Suprapubic skin (tissue), 3 donors: Measurements from ENCODE around the gene VPS4A.

ENCODE experiments used
- POLR2AphosphoS5 ChIP-seq, 3 donors: sonication (generic); formaldehyde crosslinking; IDR thresholded peaks; one replicate each; pipeline ENCODE4 v1.6.1; 2017; ENCODE audit warnings: antibody characterized with exemption in 3 of 3
- TF ChIP-seq, protein P1 (sequence below), 2 donors: fragments of 200-600 bp in 1 of 2; fragments of 450-650 bp in 1 of 2; sonication (generic) in 1 of 2; IDR thresholded peaks; one replicate each; pipeline ENCODE4 v1.5.1; 2016 to 2019; ENCODE audit warnings: antibody characterized with exemption in 2 of 2, mild to moderate bottlenecking in 1 of 2, moderate library complexity in 1 of 2

DNA sequence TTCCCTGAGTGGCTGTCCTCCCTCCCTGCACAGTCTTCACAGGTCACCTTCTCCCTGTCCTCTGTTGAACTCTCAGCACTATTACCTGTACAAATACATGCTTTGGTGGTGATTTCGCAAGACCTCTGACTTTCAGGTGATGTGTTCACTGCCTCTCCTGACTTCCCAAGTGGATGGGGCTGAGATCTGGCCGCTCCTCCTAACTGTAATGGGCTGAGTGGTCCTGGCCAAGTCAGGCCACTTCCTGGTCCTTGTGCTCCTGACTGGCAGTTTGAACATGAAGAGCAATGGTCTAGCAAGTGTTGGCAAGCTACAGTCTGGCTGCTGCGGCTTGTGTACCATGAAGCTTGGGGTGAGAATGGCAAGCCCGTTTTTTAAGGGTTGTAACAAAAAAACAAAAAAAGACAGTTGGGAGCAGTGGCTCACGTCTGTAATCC, 52.1 kb downstream of the VPS4A start:
- TF ChIP-seq, protein P1, sequence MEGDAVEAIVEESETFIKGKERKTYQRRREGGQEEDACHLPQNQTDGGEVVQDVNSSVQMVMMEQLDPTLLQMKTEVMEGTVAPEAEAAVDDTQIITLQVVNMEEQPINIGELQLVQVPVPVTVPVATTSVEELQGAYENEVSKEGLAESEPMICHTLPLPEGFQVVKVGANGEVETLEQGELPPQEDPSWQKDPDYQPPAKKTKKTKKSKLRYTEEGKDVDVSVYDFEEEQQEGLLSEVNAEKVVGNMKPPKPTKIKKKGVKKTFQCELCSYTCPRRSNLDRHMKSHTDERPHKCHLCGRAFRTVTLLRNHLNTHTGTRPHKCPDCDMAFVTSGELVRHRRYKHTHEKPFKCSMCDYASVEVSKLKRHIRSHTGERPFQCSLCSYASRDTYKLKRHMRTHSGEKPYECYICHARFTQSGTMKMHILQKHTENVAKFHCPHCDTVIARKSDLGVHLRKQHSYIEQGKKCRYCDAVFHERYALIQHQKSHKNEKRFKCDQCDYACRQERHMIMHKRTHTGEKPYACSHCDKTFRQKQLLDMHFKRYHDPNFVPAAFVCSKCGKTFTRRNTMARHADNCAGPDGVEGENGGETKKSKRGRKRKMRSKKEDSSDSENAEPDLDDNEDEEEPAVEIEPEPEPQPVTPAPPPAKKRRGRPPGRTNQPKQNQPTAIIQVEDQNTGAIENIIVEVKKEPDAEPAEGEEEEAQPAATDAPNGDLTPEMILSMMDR (IDR thresholded peaks at IDR 0.05): no peak
- no peak for TF ChIP-seq POLR2AphosphoS5 (IDR thresholded peaks at IDR 0.05)
